ENCODE results near the gene EIF2B5.
A peak's percentile ranks its signal among the peaks of the same experiment; 100 is the strongest.

The EIF2B5 gene

DNA sequence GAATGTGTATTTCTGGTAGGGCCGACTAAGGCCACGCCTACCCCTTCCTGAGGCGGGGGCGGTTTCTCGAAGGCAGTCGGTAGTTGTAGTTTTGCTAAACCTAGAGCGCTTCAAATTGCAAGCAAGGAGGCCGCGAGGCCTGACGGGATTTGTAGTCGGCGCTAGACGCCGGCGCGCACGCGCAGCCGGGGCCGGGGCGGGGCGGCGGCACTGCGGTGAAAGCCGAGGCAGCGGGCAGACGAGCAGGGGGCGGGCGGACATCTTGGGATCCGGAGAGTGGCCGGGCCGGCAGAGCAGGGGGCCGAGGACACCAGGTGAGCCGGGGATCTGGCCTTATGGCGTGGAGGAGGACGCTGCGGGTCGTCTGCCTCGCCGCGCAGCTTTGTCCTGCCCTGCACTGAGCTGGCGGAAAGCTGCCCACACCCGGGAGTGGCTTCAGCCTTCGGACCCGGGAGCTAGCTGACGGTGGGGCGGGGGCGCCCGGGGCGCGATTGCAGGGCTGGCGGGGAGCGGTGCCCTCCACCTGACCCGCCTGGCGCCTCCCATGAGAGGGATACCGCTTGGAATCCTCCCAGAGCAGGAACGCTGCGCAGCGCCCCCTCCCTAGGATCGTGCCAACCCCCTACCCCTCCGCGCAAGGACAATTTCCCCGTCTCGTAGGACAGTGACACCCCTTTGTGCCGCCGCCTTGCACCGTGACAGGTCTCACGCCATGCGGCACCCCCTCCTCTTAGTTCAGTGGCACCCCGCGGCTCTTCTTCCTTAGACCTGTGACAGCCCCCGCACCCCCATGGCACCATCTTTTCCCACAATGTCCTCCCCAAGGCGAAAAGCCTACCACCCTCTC lies 39.7 kb downstream of the EIF2B5 start, which contains the start of gene AP2M1:
Gene AP2M1, plus strand, starts transcription at position 210 of the 847 bp plus-strand sequence. CDS start 2,139 bp downstream, outside the sequence.
- DNase-seq = peak; percentile 99 to 100

GRCh38 chr3:184175506-184175905 lies 40.3 kb downstream of the EIF2B5 start:
- DNase-seq = no peak

DNA sequence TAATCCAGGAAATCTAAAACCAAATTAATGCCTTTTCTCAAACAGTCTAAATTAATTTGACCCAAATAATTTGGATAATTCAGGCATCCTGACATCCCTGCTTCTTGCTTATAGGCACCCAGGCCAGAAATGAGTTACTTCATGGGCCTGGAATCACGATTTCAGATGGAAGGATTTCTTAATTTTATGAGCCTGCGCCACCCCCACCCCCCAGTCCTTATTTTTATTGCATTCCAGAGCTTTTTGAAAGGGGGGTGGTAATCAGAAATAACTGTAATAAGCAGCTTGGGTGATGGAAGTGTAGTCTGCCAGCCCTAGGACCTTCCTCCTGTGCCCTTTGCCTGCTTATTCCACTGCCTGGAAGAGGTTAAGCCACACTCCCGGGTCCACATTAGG lies 40.8 kb downstream of the EIF2B5 start:
- DNase-seq = no peak

- peak in 1 of 2 experiments; percentile 7 for DNase-seq
Measured at GRCh38 chr3:184176377-184177330, 41.5 kb downstream of the EIF2B5 start.

GRCh38 chr3:184177331-184177731 lies 42.2 kb downstream of the EIF2B5 start:
- DNase-seq = no peak

DNA sequence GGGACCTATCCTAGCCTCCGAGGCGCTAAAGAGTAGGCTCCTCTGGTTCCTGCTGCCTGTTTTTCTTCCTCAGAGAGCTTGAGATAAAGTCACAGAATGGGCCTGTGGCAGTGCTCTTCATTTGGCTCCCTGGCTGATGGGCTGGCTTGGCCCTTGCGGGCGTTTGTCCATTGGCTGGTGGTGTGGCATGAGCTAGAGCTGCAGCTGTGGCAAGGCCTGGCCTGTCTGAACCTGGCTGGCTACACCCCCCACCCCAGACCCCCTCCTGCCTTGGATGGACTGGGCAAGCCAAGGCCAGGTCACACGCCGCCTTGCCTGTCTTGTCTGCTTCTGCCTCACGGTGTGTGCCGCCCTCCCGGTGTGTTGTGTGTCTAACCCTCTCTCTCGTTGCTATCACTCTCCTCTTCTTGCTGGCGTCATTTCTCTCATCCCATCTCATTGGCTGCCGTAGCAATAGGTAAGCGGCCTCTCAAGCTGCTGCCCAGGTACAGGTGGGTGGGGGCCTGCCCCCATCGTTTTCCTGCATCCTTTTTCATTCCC lies 42.7 kb downstream of the EIF2B5 start:
- DNase-seq = no peak

DNA sequence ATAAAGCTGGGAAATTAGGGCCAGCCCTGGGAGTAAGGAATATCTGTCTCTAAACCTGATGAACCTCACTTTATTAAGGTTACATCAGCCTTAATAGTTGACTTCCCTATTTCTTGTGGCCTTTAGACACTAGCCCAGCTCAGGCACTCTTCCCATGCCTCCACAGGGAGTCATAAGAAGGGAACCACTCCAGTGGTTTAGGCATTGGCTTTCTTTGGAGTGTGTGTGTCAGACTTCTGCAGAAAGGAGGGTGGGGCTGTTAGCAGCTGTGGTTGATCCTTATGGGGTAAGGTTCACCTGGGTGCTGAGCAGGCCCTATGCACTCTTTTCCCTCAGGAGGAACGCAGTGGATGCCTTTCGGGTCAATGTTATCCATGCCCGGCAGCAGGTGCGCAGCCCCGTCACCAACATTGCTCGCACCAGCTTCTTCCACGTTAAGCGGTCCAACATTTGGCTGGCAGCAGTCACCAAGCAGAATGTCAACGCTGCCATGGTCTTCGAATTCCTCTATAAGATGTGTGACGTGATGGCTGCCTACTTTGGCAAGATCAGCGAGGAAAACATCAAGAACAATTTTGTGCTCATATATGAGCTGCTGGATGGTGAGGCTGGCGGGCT lies 43.5 kb downstream of the EIF2B5 start:
- no peak for DNase-seq

DNA sequence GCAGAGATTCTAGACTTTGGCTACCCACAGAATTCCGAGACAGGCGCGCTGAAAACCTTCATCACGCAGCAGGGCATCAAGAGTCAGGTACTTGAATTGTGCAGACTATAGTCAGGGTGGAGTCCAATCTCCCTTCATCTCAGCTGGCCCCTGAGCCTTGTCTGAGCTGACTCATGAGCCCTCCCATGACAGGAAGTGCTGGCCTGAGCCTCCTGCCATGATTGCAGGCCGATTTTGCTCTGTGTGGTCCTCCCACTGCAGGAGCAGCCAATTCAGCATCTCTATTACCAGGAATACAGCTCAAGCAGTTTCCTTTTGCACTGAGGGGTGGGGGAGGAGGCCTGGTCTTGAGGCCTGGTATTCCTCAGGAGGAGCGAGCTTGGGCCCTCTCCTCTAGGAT lies 45.0 kb downstream of the EIF2B5 start:
- no peak for DNase-seq

- no peak for DNase-seq
Measured at GRCh38 chr3:184181596-184181995, 46.4 kb downstream of the EIF2B5 start.

DNA sequence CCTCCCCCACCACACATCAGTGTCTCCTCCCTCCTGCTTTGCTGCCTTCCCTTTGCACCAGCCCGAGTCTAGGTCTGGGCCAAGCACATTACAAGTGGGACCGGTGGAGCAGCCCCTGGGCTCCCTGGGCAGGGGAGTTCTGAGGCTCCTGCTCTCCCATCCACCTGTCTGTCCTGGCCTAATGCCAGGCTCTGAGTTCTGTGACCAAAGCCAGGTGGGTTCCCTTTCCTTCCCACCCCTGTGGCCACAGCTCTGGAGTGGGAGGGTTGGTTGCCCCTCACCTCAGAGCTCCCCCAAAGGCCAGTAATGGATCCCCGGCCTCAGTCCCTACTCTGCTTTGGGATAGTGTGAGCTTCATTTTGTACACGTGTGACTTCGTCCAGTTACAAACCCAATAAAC lies 48.5 kb downstream of the EIF2B5 start:
- DNase-seq = no peak

GRCh38 chr3:184184546-184185230 lies 49.5 kb downstream of the EIF2B5 start:
- no peak for DNase-seq

GRCh38 chr3:184185461-184186183 lies 50.5 kb downstream of the EIF2B5 start:
- DNase-seq = peak; percentile 99

DNA sequence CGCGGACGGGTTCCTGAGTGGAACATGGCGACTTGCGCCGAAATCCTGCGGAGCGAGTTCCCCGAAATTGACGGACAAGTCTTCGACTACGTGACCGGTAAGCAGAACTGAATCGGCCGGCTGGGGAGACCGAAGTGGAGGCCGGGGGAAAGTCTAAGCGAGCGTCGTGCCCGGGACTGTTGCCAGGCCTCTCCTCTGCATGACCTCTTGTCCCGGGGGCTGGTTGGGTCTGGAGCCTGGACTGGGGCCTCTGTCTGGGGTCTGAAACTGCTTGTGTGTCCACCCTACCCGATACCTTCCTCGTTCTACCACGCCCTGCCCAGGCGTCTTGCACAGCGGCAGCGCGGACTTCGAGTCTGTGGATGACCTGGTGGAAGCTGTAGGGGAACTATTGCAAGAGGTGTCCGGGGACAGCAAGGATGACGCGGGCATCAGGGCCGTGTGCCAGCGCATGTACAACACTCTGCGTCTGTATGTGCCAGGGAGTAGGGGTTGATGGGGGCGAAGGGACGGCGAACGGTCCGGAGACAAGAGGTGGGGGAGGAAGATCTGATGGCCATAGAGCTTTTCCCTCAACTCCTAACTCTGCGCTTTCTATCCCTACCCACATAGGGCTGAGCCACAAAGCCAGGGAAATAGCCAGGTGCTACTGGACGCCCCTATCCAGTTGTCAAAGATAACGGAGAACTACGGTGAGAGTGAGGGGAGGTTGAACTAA lies 51.2 kb downstream of the EIF2B5 start, which contains the start of gene ABCF3:
Gene ABCF3, plus strand, starts transcription at position 16 of the 718 bp plus-strand sequence. Its CDS starts 9 bp downstream, at position 25.
- DNase-seq = no peak

- DNase-seq = peak; percentile 15 to 67
Measured at GRCh38 chr3:184186902-184187207, 51.7 kb downstream of the EIF2B5 start.

- no peak for DNase-seq
Measured at GRCh38 chr3:184188080-184188479, 52.9 kb downstream of the EIF2B5 start.

- DNase-seq = no peak
Measured at GRCh38 chr3:184189421-184189820, 54.3 kb downstream of the EIF2B5 start.

GRCh38 chr3:184192889-184193288 lies 57.7 kb downstream of the EIF2B5 start:
- DNase-seq = no peak

GRCh38 chr3:184193991-184194539 lies 58.9 kb downstream of the EIF2B5 start:
- no peak for DNase-seq

Measured in NCI-H524 (cell line).